AG04450 (cell line): ENCODE data around the gene CGNL1. TPM values are rescaled to one million over a fixed set of nuclear protein-coding genes. Genes with fewer than 3 reads are reported as not detected.

Experiments
- CTCF ChIA-PET: fragments of 300-600, 350-600 bp; formaldehyde crosslinking; extraction: SDS; loops from one replicate; lab custom pipeline; 2022; ENCODE audit warnings: antibody characterized with exemption, inconsistent platforms; lab: Charles Lee
- POLR2A ChIA-PET: fragments of 350-600 bp; formaldehyde crosslinking; extraction: SDS; loops from one replicate; lab custom pipeline; 2021; ENCODE audit warnings: antibody characterized with exemption, inconsistent platforms; lab: Yijun Ruan, JAX
- DNase-seq: peaks from one replicate; pipeline ENCODE4 v3.0.0-alpha.2; 2011; ENCODE audit warnings: low read depth, low spot score
- H3K27ac ChIP-seq: one replicate; pipeline ENCODE4 v1.5.1; 2012; ENCODE audit warnings: low read depth, low read length, control low read depth
- H3K27me3 ChIP-seq: one replicate; pipeline ENCODE4 v1.6.0; 2012; ENCODE audit warnings: low read length; ENCODE audit not compliant: control insufficient read depth, insufficient read depth
- H3K4me3 ChIP-seq: 2 replicates; pipeline ENCODE4 v1.5.1; 2011; ENCODE audit warnings: mild to moderate bottlenecking, low read depth, low read length, control low read depth
- H3K9me3 ChIP-seq: 2 replicates; pipeline ENCODE4 v1.5.1; 2012; ENCODE audit warnings: low read length; ENCODE audit not compliant: control insufficient read depth, insufficient read depth
- polyA plus RNA-seq: library from polyadenylated mRNA; depleted of rRNA; stranded (reverse); fragments of >200 nt; gene quantifications from 2 replicates; pipeline ENCODE4 v1.2.3, GENCODE V29; 2011
- TF ChIP-seq, protein P1 (sequence below): IDR thresholded peaks from 2 replicates; pipeline ENCODE4 v1.5.1; 2011; ENCODE audit warnings: low read depth, low read length, control low read depth, inconsistent platforms

The CGNL1 gene
- polyA plus RNA-seq, 1 experiment = 0.25 TPM

DNA sequence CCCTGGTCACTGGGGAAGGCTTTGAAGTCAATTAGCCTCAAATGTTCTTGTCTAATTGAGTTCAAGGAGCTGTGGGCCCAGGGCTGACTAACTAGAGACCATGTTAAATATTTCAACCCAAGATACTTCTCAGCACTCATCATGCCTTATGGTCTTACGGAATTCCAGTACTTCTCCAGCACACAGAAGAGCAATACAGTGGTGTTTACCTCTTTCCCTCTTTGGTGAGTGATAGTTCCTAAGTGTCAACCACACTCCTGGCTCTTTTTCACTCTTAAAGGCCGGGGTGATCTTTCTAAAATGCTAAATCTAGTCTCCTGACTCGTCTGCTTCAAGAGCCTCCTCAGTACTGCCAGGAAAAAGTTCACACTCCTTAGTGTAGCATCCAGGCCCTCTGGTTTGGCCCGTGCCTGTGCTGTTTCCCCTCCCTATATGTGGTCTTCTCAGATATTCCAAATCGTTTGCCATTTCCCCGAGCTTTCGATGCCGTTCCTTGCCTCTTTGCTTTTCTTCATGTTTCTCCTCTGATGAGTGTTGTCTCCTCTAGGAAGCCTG lies 220.1 kb downstream of the CGNL1 start:
- POLR2A ChIA-PET = no interaction called here
- Histone ChIP-seq H3K9me3 (no peaks in the 10 kb centered on the region), H3K27me3 (peaks cover 28% of the 10 kb centered on the region), H3K27ac (no peak overlapping the region), H3K4me3 (no peak overlapping the region)
- DNase-seq = no peak
- CTCF ChIA-PET = no interaction called here
- TF ChIP-seq, protein P1, sequence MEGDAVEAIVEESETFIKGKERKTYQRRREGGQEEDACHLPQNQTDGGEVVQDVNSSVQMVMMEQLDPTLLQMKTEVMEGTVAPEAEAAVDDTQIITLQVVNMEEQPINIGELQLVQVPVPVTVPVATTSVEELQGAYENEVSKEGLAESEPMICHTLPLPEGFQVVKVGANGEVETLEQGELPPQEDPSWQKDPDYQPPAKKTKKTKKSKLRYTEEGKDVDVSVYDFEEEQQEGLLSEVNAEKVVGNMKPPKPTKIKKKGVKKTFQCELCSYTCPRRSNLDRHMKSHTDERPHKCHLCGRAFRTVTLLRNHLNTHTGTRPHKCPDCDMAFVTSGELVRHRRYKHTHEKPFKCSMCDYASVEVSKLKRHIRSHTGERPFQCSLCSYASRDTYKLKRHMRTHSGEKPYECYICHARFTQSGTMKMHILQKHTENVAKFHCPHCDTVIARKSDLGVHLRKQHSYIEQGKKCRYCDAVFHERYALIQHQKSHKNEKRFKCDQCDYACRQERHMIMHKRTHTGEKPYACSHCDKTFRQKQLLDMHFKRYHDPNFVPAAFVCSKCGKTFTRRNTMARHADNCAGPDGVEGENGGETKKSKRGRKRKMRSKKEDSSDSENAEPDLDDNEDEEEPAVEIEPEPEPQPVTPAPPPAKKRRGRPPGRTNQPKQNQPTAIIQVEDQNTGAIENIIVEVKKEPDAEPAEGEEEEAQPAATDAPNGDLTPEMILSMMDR = no peak

DNA sequence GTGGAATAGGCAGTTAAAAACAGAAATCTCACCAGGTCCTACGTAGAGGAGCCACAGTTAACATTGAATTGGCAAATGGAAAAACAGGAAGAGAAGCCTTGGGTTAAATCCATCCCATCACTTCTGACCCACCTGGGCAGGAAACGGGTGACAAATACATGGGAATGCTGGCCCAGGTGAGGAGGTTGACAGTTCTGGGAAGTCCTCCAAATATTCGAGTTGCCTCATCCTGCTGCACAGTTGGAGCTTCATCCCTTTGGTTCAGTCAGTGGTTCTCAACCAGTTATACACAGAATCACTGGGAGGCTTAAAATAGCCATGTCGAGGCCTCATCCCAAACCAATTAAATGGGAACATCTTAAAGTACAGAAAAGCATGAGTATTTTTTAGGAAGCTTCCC lies 220.7 kb downstream of the CGNL1 start:
- Histone ChIP-seq H3K9me3 (no peaks in the 10 kb centered on the region), H3K27me3 (peaks cover 25% of the 10 kb centered on the region), H3K27ac (no peak overlapping the region), H3K4me3 (no peak overlapping the region)
- CTCF ChIA-PET = no interaction called here
- TF ChIP-seq, protein P1 = no peak
- DNase-seq = no peak
- POLR2A ChIA-PET = no interaction called here

DNA sequence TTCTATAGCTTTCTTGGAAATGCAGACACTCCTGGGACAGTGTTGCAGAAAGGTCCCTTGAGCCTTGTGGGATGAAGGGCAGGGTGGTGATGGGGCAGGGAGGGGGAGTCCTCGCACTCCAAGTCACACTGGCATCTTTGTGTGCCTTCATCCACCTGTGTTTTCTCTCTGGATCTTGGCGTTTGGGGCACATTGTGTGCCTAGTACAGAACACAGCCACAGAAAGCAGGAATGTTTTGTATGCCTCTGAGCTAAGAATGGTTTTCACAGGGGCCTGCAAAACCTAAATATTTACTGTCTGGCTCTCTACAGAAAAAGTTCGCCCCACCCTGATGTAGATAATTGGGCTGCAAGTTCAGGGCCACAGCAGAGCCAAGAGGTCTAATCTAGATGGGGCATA lies 221.1 kb downstream of the CGNL1 start:
- Histone ChIP-seq H3K27ac (no peak overlapping the region), H3K9me3 (no peaks in the 10 kb centered on the region), H3K27me3 (peaks cover 21% of the 10 kb centered on the region), H3K4me3 (no peak overlapping the region)
- POLR2A ChIA-PET = no interaction called here
- TF ChIP-seq, protein P1 = no peak
- DNase-seq = no peak
- CTCF ChIA-PET = no interaction called here

DNA sequence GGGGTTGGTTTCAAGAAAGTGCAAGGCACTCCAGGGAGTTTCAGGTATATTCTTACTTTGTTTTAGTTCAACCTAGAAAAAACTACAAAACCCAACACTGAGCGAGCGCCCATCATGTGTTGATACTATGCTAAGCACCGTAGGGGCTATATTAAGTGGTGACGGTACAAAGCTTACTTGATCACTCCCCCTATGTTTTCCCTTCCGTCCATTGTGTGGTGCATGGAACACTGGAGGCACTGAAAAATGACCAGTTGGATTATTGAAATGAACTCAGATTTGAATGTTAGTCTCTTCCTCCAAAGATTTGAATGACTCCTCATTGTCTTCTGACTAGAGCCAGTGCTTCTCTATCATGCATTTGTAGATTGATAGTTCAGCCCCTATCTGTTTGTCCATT lies 222.0 kb downstream of the CGNL1 start:
- no peaks in the 10 kb centered on the region for H3K9me3 ChIP-seq
- H3K27me3 ChIP-seq = peaks cover 14% of the 10 kb centered on the region
- ChIA-PET POLR2A (no interaction called here), CTCF (no interaction called here)
- TF ChIP-seq, protein P1 = no peak
- no peak for DNase-seq
- H3K27ac ChIP-seq = no peak overlapping the region
- H3K4me3 ChIP-seq = no peak overlapping the region

DNA sequence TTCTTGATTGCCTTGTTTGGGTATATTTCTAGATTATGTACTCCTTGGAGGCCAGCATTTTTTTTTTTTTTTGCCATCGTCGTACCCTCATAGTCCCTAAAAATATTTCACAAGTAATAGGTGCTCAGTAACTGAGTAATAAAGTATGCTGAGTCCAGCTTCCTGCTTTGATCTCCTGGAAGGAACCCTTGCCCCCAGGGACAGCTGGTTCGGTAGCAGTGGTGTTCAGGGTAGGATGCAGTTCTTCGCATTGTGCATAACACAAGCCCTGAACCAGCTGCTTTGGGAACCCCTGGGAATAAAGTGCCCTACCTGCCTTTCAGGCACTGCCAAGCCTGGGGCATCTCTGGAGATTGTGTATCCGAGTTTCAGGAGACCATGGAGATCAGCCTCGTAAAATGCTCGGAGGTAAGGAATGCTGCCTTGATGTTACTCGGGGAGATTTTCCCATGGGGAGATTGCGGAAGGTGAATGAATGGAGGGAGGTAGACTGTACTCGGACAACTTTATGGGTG lies 223.0 kb downstream of the CGNL1 start:
- H3K9me3 ChIP-seq = no peaks in the 10 kb centered on the region
- ChIA-PET POLR2A (no interaction called here), CTCF (no interaction called here)
- peaks cover 10% of the 10 kb centered on the region for H3K27me3 ChIP-seq
- DNase-seq = no peak
- H3K4me3 ChIP-seq = no peak overlapping the region
- H3K27ac ChIP-seq = no peak overlapping the region
- TF ChIP-seq, protein P1 = no peak
